IMR-90 (cell line): ENCODE data around the gene FAIM2. TPM values are rescaled to one million over a fixed set of nuclear protein-coding genes. Genes with fewer than 3 reads are reported as not detected.

Experiments used
- ATAC-seq: fragments of 200-7000 bp; cut with Tn5 transposase; 2 replicates; pipeline ENCODE4 v1.9.1; 2020; ENCODE audit warnings: low read depth, mild to moderate bottlenecking, moderate library complexity
- BruUV-seq: library from RNA; stranded (reverse); fragments of 400-500 nt; replicated peaks from 2 replicates; lab custom pipeline; 2021; lab: Mats Ljungman, UMichigan
- CTCF ChIA-PET: fragments of 300-600 bp; formaldehyde crosslinking; extraction: SDS; loops from one replicate; lab custom pipeline; 2021; ENCODE audit warnings: antibody characterized with exemption; lab: Yijun Ruan, JAX
- POLR2A ChIA-PET: fragments of 300-600 bp; sonication (Branson Sonifier 250); formaldehyde crosslinking; loops from one replicate; lab custom pipeline; 2022; ENCODE audit warnings: antibody characterized with exemption; ENCODE audit not compliant: unreplicated experiment; lab: Charles Lee
- DNase-seq: peaks from one replicate; pipeline ENCODE4 v3.0.0; 2013
- H2AFZ ChIP-seq: replicated peaks from 2 replicates; pipeline ENCODE3; 2013; ENCODE audit warnings: low read length, mild to moderate bottlenecking; ENCODE audit not compliant: poor library complexity
- H2AK5ac ChIP-seq: 2 replicates; pipeline ENCODE4 v1.6.1; 2013; ENCODE audit warnings: low read depth, low read length, inconsistent platforms
- H2AK9ac ChIP-seq: replicated peaks from 2 replicates; pipeline ENCODE3; 2013; ENCODE audit warnings: mild to moderate bottlenecking, low read depth, low read length, moderate library complexity; ENCODE audit not compliant: poor library complexity
- H2BK120ac ChIP-seq: 2 replicates; pipeline ENCODE4 v1.6.1; 2013; ENCODE audit warnings: low read depth, low read length, inconsistent platforms
- H2BK15ac ChIP-seq: 3 replicates; pipeline ENCODE4 v1.6.1; 2013; ENCODE audit warnings: low read depth, low read length, inconsistent platforms
- H2BK20ac ChIP-seq: 2 replicates; pipeline ENCODE4 v1.6.1; 2013; ENCODE audit warnings: low read depth, mild to moderate bottlenecking, inconsistent platforms, low read length, moderate library complexity
- H2BK5ac ChIP-seq: 2 replicates; pipeline ENCODE4 v1.6.1; 2013; ENCODE audit warnings: mild to moderate bottlenecking, low read depth, low read length, inconsistent platforms; ENCODE audit not compliant: poor library complexity, severe bottlenecking
- H3K14ac ChIP-seq: replicated peaks from 2 replicates; pipeline ENCODE4 v1.6.1; 2013; ENCODE audit warnings: low read depth, low read length, inconsistent platforms
- H3K18ac ChIP-seq: 2 replicates; pipeline ENCODE4 v1.6.1; 2013; ENCODE audit warnings: low read depth, low read length, control low read depth
- H3K23ac ChIP-seq: 2 replicates; pipeline ENCODE4 v1.6.1; 2013; ENCODE audit warnings: low read depth, low read length, inconsistent platforms
- H3K27ac ChIP-seq: 2 replicates; pipeline ENCODE4 v1.5.1; 2013; ENCODE audit warnings: mild to moderate bottlenecking, control low read depth, low read length; ENCODE audit not compliant: insufficient read depth
- H3K27me3 ChIP-seq: 2 replicates; pipeline ENCODE4 v1.6.1; 2013; ENCODE audit warnings: low read length; ENCODE audit not compliant: control insufficient read depth, insufficient read depth
- H3K36me3 ChIP-seq: 2 replicates; pipeline ENCODE4 v1.6.1; 2013; ENCODE audit warnings: low read length, mixed read lengths; ENCODE audit not compliant: control insufficient read depth, insufficient read depth
- H3K4ac ChIP-seq: 2 replicates; pipeline ENCODE4 v1.6.1; 2013; ENCODE audit warnings: low read depth, low read length, inconsistent platforms
- H3K4me1 ChIP-seq: 2 replicates; pipeline ENCODE4 v1.6.1; 2013; ENCODE audit warnings: low read length, mixed read lengths; ENCODE audit not compliant: control insufficient read depth, insufficient read depth
- H3K4me2 ChIP-seq: 2 replicates; pipeline ENCODE4 v1.6.1; 2013; ENCODE audit warnings: low read depth, mild to moderate bottlenecking, control low read depth, low read length, moderate library complexity
- H3K4me3 ChIP-seq: 2 replicates; pipeline ENCODE4 v1.5.1; 2013; ENCODE audit warnings: low read depth, mild to moderate bottlenecking, control low read depth, low read length, moderate library complexity; ENCODE audit not compliant: insufficient read depth
- H3K56ac ChIP-seq: 2 replicates; pipeline ENCODE4 v1.6.1; 2013; ENCODE audit warnings: low read length, inconsistent platforms; ENCODE audit not compliant: insufficient read depth; ENCODE audit errors: extremely low read depth
- H3K79me1 ChIP-seq, 2 experiments: 2 replicates each; pipeline ENCODE4 v1.6.1; 2013; ENCODE audit warnings: low read length in 2 of 2, inconsistent platforms in 1 of 2, low read depth in 1 of 2
- H3K9ac ChIP-seq: 2 replicates; pipeline ENCODE4 v1.6.1; 2013; ENCODE audit warnings: low read depth, low read length, control low read depth
- H3K9me1 ChIP-seq: 2 replicates; pipeline ENCODE4 v1.6.1; 2013; ENCODE audit warnings: low read length, inconsistent platforms; ENCODE audit not compliant: insufficient read depth
- H3K9me3 ChIP-seq: 2 replicates; pipeline ENCODE4 v1.6.1; 2013; ENCODE audit warnings: low read length; ENCODE audit not compliant: control insufficient read depth, insufficient read depth
- H4K20me1 ChIP-seq: 2 replicates; pipeline ENCODE4 v1.6.1; 2013; ENCODE audit warnings: low read length, inconsistent platforms; ENCODE audit not compliant: insufficient read depth
- H4K5ac ChIP-seq: 2 replicates; pipeline ENCODE4 v1.6.1; 2013; ENCODE audit warnings: mild to moderate bottlenecking, low read depth, low read length, control low read depth
- H4K8ac ChIP-seq, 2 experiments: 2 replicates each; pipeline ENCODE4 v1.6.1; 2013; ENCODE audit warnings: low read depth in 2 of 2, low read length in 2 of 2, control low read depth in 1 of 2, inconsistent platforms in 1 of 2
- H4K91ac ChIP-seq: 2 replicates; pipeline ENCODE4 v1.6.1; 2013; ENCODE audit warnings: low read depth, low read length, inconsistent platforms; ENCODE audit not compliant: insufficient read depth
- CTCF ChIP-seq: conservative IDR thresholded peaks from 2 replicates; pipeline ENCODE4 v1.5.1; 2012; ENCODE audit warnings: mild to moderate bottlenecking, low read depth, low read length, improper control_type of control experiment
- ELK1 ChIP-seq: fragments of 150-350 bp; IDR thresholded peaks from 2 replicates; pipeline ENCODE4 v1.6.1; 2016; ENCODE audit warnings: low read depth, mild to moderate bottlenecking, low read length, moderate library complexity, borderline replicate concordance
- FOS ChIP-seq: fragments of 150-350 bp; IDR thresholded peaks from 2 replicates; pipeline ENCODE4 v1.6.1; 2016; ENCODE audit warnings: low read depth, low read length
- MAFK ChIP-seq: IDR thresholded peaks from 2 replicates; pipeline ENCODE4 v1.6.1; 2012; ENCODE audit warnings: low read depth, low read length, improper control_type of control experiment
- SMC3 ChIP-seq: fragments of 150-350 bp; IDR thresholded peaks from 2 replicates; pipeline ENCODE4 v1.6.1; 2016; ENCODE audit warnings: low read depth, mild to moderate bottlenecking, antibody characterized with exemption, low read length, moderate library complexity
- WGBS, 2 experiments: methylation state at CpG; one replicate each; pipeline versions ENCODE4 v1.1.5 to v1.1.7; 2013; ENCODE audit warnings: missing lambda C conversion rate in 2 of 2; ENCODE audit not compliant: insufficient read length in 1 of 2; ENCODE audit errors: extremely low coverage in 2 of 2; 5-methylcytosine and 5-hydroxymethylcytosine counted together
- dilution Hi-C: fragments of 300-500 bp; cut with HindIII; formaldehyde crosslinking; loops from one replicate; pipeline ENCODE4 v1.14.3; 2018; ENCODE audit warnings: low sequenced_read_pairs; ENCODE audit not compliant: unreplicated experiment
- in situ Hi-C: fragments of 300-500 bp; cut with MboI; formaldehyde crosslinking; loops from 3 replicates; pipeline ENCODE4 v1.14.3; 2019; ENCODE audit warnings: low sequenced_read_pairs, inconsistent platforms, mixed read lengths
- intact Hi-C: fragments of 100-400 bp; cut with micrococcal nuclease; formaldehyde crosslinking; loops from 2 replicates; pipeline ENCODE4 v1.10.0; 2022
- polyA plus RNA-seq, 3 experiments: library from polyadenylated mRNA; depleted of rRNA; stranded (reverse); fragments of >200 nt; gene quantifications; 2 replicates each; pipeline ENCODE4 v1.2.3, GENCODE V29; 2012; ENCODE audit warnings: low replicate concordance in 1 of 3
- total RNA-seq: library from RNA; depleted of rRNA; stranded (reverse); fragments of >200 nt; gene quantifications from 2 replicates; pipeline ENCODE4 v1.2.3, GENCODE V29; 2012

Gene FAIM2
- total and polyA plus RNA-seq, 2 of the 4 experiments (the other 2 are of a cell fraction), result 0.72 to 5.3 TPM

- no peak for TF ChIP-seq SMC3
- TF ChIP-seq ELK1, result no peak
- TF ChIP-seq FOS, result no peak
- TF ChIP-seq CTCF, result no peak
- no peak for TF ChIP-seq MAFK
- no peak overlapping the region for H3K4me2 ChIP-seq
- H2AK5ac ChIP-seq, result no peak overlapping the region
- peaks cover 3 to 24% of the 10 kb centered on the region in 2 experiments; a peak in 3 of 4 replicates for H3K79me1 ChIP-seq
- no peak overlapping the region for H3K18ac ChIP-seq
- no peak overlapping the region for H2AK9ac ChIP-seq
- no peaks in the 10 kb centered on the region for H3K36me3 ChIP-seq
- ATAC-seq (no peak), DNase-seq (no peak)
- H4K8ac ChIP-seq, result no peak overlapping the region
- no CpG with 5 or more reads among the region's 2 CpGs for WGBS, 2 experiments
- no peak overlapping the region for H2AFZ ChIP-seq
- no peak overlapping the region for H3K4me3 ChIP-seq
- peaks cover 5% of the 10 kb centered on the region for H3K9me1 ChIP-seq
- intact Hi-C loops, result no loop called here
- dilution Hi-C loops, result no loop called here
- ChIA-PET POLR2A (no interaction called here), CTCF (interaction anchor here (1.8 kb wide), 1 partner anchor 21 kb away, joined by 5 read pairs; no protein-coding TSS in a partner anchor)
- no peak overlapping the region for H4K5ac ChIP-seq
- H3K9me3 ChIP-seq, result no peaks in the 10 kb centered on the region
- peaks cover 10% of the 10 kb centered on the region for H4K20me1 ChIP-seq
- H4K91ac ChIP-seq, result no peak overlapping the region; the same call in 1 of the 2 replicates
- H3K14ac ChIP-seq, result no peak overlapping the region
- H3K27ac ChIP-seq, result no peak overlapping the region
- H3K23ac ChIP-seq, result no peak overlapping the region
- no peak overlapping the region for H2BK5ac ChIP-seq
- no peak overlapping the region for H3K56ac ChIP-seq
- in situ Hi-C loops, result no loop called here
- H2BK20ac ChIP-seq, result no peak overlapping the region
- BruUV-seq, result no TSS peak
- H2BK120ac ChIP-seq, result no peak overlapping the region
- no peak overlapping the region for H3K4ac ChIP-seq
- H3K4me1 ChIP-seq, result peaks cover 7% of the 10 kb centered on the region
- H3K9ac ChIP-seq, result no peak overlapping the region
- no peaks in the 10 kb centered on the region for H3K27me3 ChIP-seq
- H2BK15ac ChIP-seq, result no peak overlapping the region
These were observed 72.0 kb downstream of the FAIM2 start for GRCh38 chr12:49831717-49832116.
